Thyroid gland (tissue), 4 donors: ENCODE results near the gene SHCBP1L. TPM values are rescaled to one million over a fixed set of nuclear protein-coding genes. Genes with fewer than 3 reads are reported as not detected.
"Not testable (repeated sequence)": the region's sequence is repeated elsewhere in the genome, so short reads cannot be mapped to it uniquely, and the experiment has no call there.

Experiments used
- DNase-seq, 2 donors: peaks; one replicate each; pipeline ENCODE4 v3.0.0-alpha.2; 2019
- H3K27ac ChIP-seq, 3 donors: fragments of 200-600 bp; sonication (generic); 1 replicate in 2 of 3; 2 replicates in 1 of 3; pipeline ENCODE4 v1.5.1; 2016 to 2019; ENCODE audit warnings: mild to moderate bottlenecking in 1 of 3, moderate library complexity in 1 of 3
- H3K27me3 ChIP-seq: fragments of 200-600 bp; sonication (generic); one replicate; pipeline ENCODE4 v1.5.1; 2019
- H3K36me3 ChIP-seq, 2 donors: fragments of 200-600 bp; sonication (generic); one replicate each; pipeline ENCODE4 v1.5.1; 2016 to 2019
- H3K4me1 ChIP-seq, 2 donors: fragments of 200-600 bp; sonication (generic); one replicate each; pipeline ENCODE4 v1.5.1; 2017 to 2019
- H3K4me3 ChIP-seq, 3 donors: fragments of 200-600 bp; sonication (generic); replicated peaks in 1 of 3; 1 replicate in 2 of 3; 2 replicates in 1 of 3; pipeline ENCODE4 v1.5.1; 2016; ENCODE audit warnings: mild to moderate bottlenecking in 1 of 3
- H3K9me3 ChIP-seq: fragments of 200-600 bp; sonication (generic); one replicate; pipeline ENCODE4 v1.5.1; 2017
- CTCF ChIP-seq, 6 experiments: fragments of 200-600 bp in 3 of 6; fragments of 450-650 bp in 3 of 6; sonication (generic) in 3 of 6; IDR thresholded peaks; one replicate each; pipeline ENCODE4 v1.5.1; 2016 to 2019; ENCODE audit warnings: antibody characterized with exemption in 6 of 6, mild to moderate bottlenecking in 2 of 6, inconsistent platforms in 1 of 6, moderate library complexity in 1 of 6
- POLR2A ChIP-seq, 2 donors: fragments of 450-650 bp; IDR thresholded peaks; one replicate each; pipeline ENCODE4 v1.6.1; 2017; ENCODE audit warnings: antibody characterized with exemption in 2 of 2, mild to moderate bottlenecking in 2 of 2, moderate library complexity in 1 of 2
- WGBS, 2 donors: methylation state at CpG; one replicate each; pipeline ENCODE4 v1.1.5; 2017; 5-methylcytosine and 5-hydroxymethylcytosine counted together
- intact Hi-C: fragments of 100-400 bp; cut with DNase I; formaldehyde crosslinking; loops from one replicate; pipeline ENCODE4 v1.15.1; 2023
- total RNA-seq, 4 donors: library from RNA; depleted of rRNA; stranded (reverse); fragments of >200 nt; gene quantifications; one replicate each; pipeline ENCODE4 v1.2.3, GENCODE V29; 2016

SHCBP1L gene
- total RNA-seq, 4 donors from 2014 or later: 1.3 TPM; not detected in 3

GRCh38 chr1:182956708-182957365 is 3.9 kb upstream of the SHCBP1L start:
- Histone ChIP-seq H3K27me3 (peaks cover 10% of the 10 kb centered on the region), H3K9me3 (no peaks in the 10 kb centered on the region), H3K4me3 (no peak overlapping the region), H3K4me1 (peaks cover 0 to 8% of the 10 kb centered on the region in 2 donors), H3K36me3 (no peaks in the 10 kb centered on the region), H3K27ac (no peak overlapping the region)
- intact Hi-C loops: loop anchor here (5.0 kb wide), 1 partner anchor 275 kb away; no protein-coding TSS in a partner anchor
- 85 to 97% methylated on average over 2 of the region's 2 CpGs for WGBS, 2 donors
- TF ChIP-seq POLR2A (IDR thresholded peaks at IDR 0.05) (no peak), CTCF (IDR thresholded peaks at IDR 0.05) (no peak)
- DNase-seq: no peak

- no peak for DNase-seq
- TF ChIP-seq CTCF (IDR thresholded peaks at IDR 0.05): no peak
- TF ChIP-seq POLR2A (IDR thresholded peaks at IDR 0.05): no peak
- no peak overlapping the region for H3K4me3 ChIP-seq
- intact Hi-C loops: loop anchor here (5.0 kb wide), 1 partner anchor 276 kb away; no protein-coding TSS in a partner anchor
- H3K36me3 ChIP-seq: no peaks in the 10 kb centered on the region
- H3K27me3 ChIP-seq: peaks cover 10% of the 10 kb centered on the region
- 93 to 98% methylated on average over 7 to 8 of the region's 9 CpGs for WGBS, 2 donors
- peaks cover 0 to 8% of the 10 kb centered on the region in 2 donors for H3K4me1 ChIP-seq
- no peaks in the 10 kb centered on the region for H3K9me3 ChIP-seq
- H3K27ac ChIP-seq: no peak overlapping the region
Observed at GRCh38 chr1:182955596-182956588, 2.9 kb upstream of the SHCBP1L start.

GRCh38 chr1:182953826-182954225 is 860 bp upstream of the SHCBP1L start:
- no peaks in the 10 kb centered on the region for H3K36me3 ChIP-seq
- H3K27ac ChIP-seq: no peak overlapping the region
- no peak for DNase-seq
- H3K4me1 ChIP-seq: peaks cover 0 to 8% of the 10 kb centered on the region in 2 donors
- H3K9me3 ChIP-seq: no peaks in the 10 kb centered on the region
- TF ChIP-seq POLR2A (IDR thresholded peaks at IDR 0.05) (no peak), CTCF (IDR thresholded peaks at IDR 0.05) (no peak)
- intact Hi-C loops: no loop called here
- no peak overlapping the region for H3K4me3 ChIP-seq
- 86 to 90% methylated on average over 3 of the region's 3 CpGs for WGBS, 2 donors
- H3K27me3 ChIP-seq: peaks cover 10% of the 10 kb centered on the region

GRCh38 chr1:182943336-182943735 is 9.6 kb downstream of the SHCBP1L start:
- DNase-seq, intact Hi-C loops, H3K36me3 ChIP-seq, H3K27me3 ChIP-seq, H3K9me3 ChIP-seq, H3K4me3 ChIP-seq, H3K4me1 ChIP-seq, H3K27ac ChIP-seq: not testable (repeated sequence)
- 93 to 100% methylated on average over 6 of the region's 6 CpGs for WGBS, 2 donors

GRCh38 chr1:182942145-182942544 is 10.8 kb downstream of the SHCBP1L start:
- H3K9me3 ChIP-seq, H3K36me3 ChIP-seq, H3K27ac ChIP-seq, H3K27me3 ChIP-seq, H3K4me1 ChIP-seq, DNase-seq, H3K4me3 ChIP-seq, intact Hi-C loops: not testable (repeated sequence)
- WGBS, 2 donors: 34 to 36% methylated on average over 25 of the region's 25 CpGs

- no peaks in the 10 kb centered on the region for H3K9me3 ChIP-seq
- intact Hi-C loops: no loop called here
- H3K4me3 ChIP-seq: no peak overlapping the region
- no peaks in the 10 kb centered on the region for H3K36me3 ChIP-seq
- no peak for DNase-seq
- H3K27me3 ChIP-seq: peaks cover 9% of the 10 kb centered on the region
- no peak overlapping the region for H3K27ac ChIP-seq
- no peaks in the 10 kb centered on the region for H3K4me1 ChIP-seq
- TF ChIP-seq CTCF (IDR thresholded peaks at IDR 0.05) (no peak), POLR2A (IDR thresholded peaks at IDR 0.05) (no peak)
- 98% methylated on average over 2 of the region's 2 CpGs for WGBS, 2 donors
Observed at GRCh38 chr1:182939413-182939812, 13.6 kb downstream of the SHCBP1L start.
